GM12878 (cell line): ENCODE results near the gene HSPA12A. TPM values are rescaled to one million over a fixed set of nuclear protein-coding genes. Genes with fewer than 3 reads are reported as not detected.

Source experiments
- ATAC-seq: fragments of 200-7000 bp; cut with Tn5 transposase; 3 replicates; pipeline ENCODE4 v1.9.1; 2020; ENCODE audit warnings: mild to moderate bottlenecking, moderate library complexity
- BruUV-seq: library from RNA; stranded (reverse); fragments of 400-500 nt; replicated peaks from 2 replicates; lab custom pipeline; 2021; lab: Mats Ljungman, UMichigan
- CTCF ChIA-PET: fragments of 300-600 bp; sonication (Branson Sonifier 250); formaldehyde crosslinking; extraction: SDS; loops from one replicate; lab custom pipeline; 2021; ENCODE audit warnings: inconsistent platforms; lab: Yijun Ruan, JAX
- POLR2A ChIA-PET: fragments of 350-600 bp; formaldehyde crosslinking; extraction: SDS; loops from one replicate; lab custom pipeline; 2021; ENCODE audit warnings: inconsistent platforms; lab: Charles Lee
- RAD21 ChIA-PET: fragments of 300-600 bp; sonication (Branson Sonifier 250); formaldehyde crosslinking; loops from one replicate; lab custom pipeline; 2023; ENCODE audit warnings: antibody characterized with exemption; ENCODE audit not compliant: unreplicated experiment; lab: Charles Lee
- SMC1A ChIA-PET: fragments of 300-600 bp; sonication (Branson Sonifier 250); formaldehyde crosslinking; loops from one replicate; lab custom pipeline; 2023; ENCODE audit not compliant: unreplicated experiment, uncharacterized antibody; lab: Charles Lee
- DNase-seq: peaks from one replicate; pipeline ENCODE4 v3.0.0-alpha.2; 2011; ENCODE audit warnings: low read depth, low spot score
- FAIRE-seq: peaks from 3 replicates; lab custom pipeline; 2011; peaks lifted over from hg19 to GRCh38; lab: Jason Lieb, UNC
- H2AFZ ChIP-seq: 2 replicates; pipeline ENCODE4 v1.6.0; 2011; ENCODE audit warnings: low read depth, low read length, control low read depth; ENCODE audit not compliant: control insufficient read depth
- H3K27ac ChIP-seq: 2 replicates; pipeline ENCODE4 v1.5.1; 2011; ENCODE audit warnings: control low read depth; ENCODE audit not compliant: control insufficient read depth, insufficient read depth
- H3K27me3 ChIP-seq, 2 experiments: replicated peaks in 1 of 2; 2 replicates each; pipeline versions ENCODE4 v1.6.0 to v1.6.1; 2011; ENCODE audit warnings: low read length in 1 of 2; ENCODE audit not compliant: control insufficient read depth in 2 of 2, insufficient read depth in 2 of 2
- H3K36me3 ChIP-seq, 2 experiments: 2 replicates each; pipeline ENCODE4 v1.5.1; 2011; ENCODE audit warnings: low read length in 1 of 2; ENCODE audit not compliant: control insufficient read depth in 2 of 2, insufficient read depth in 2 of 2
- H3K4me1 ChIP-seq: 2 replicates; pipeline ENCODE4 v1.6.1; 2011; ENCODE audit warnings: mild to moderate bottlenecking, low read length, moderate library complexity, mixed read lengths; ENCODE audit not compliant: control insufficient read depth, insufficient read depth
- H3K4me2 ChIP-seq: 2 replicates; pipeline ENCODE4 v1.6.0; 2011; ENCODE audit warnings: control low read depth; ENCODE audit not compliant: control insufficient read depth, insufficient read depth
- H3K4me3 ChIP-seq: fragments of 200-600 bp; sonication (generic); 2 replicates; pipeline ENCODE4 v1.5.1; 2016
- H3K79me2 ChIP-seq: 2 replicates; pipeline ENCODE4 v1.6.0; 2011; ENCODE audit warnings: low read length; ENCODE audit not compliant: control insufficient read depth, insufficient read depth
- H3K9ac ChIP-seq: 2 replicates; pipeline ENCODE4 v1.8.0; 2011; ENCODE audit warnings: low read length, control low read depth, mixed read lengths; ENCODE audit not compliant: control insufficient read depth, insufficient read depth
- H3K9me3 ChIP-seq: replicated peaks from 3 replicates; pipeline ENCODE4 v1.5.1; 2011; ENCODE audit warnings: mild to moderate bottlenecking, low read length; ENCODE audit not compliant: control insufficient read depth, insufficient read depth
- H4K20me1 ChIP-seq: 2 replicates; pipeline ENCODE4 v1.6.0; 2011; ENCODE audit not compliant: control insufficient read depth, insufficient read depth
- CEBPB ChIP-seq, 2 experiments: fragments of 150-350 bp in 1 of 2; IDR thresholded peaks; 2 replicates each; pipeline ENCODE4 v1.6.1; 2012 to 2014; ENCODE audit warnings: low read depth in 2 of 2, low read length in 2 of 2, borderline replicate concordance in 1 of 2, inconsistent platforms in 1 of 2
- CHD2 ChIP-seq: IDR thresholded peaks from 2 replicates; pipeline ENCODE4 v1.6.1; 2011; ENCODE audit warnings: low read depth, low read length, improper control_type of control experiment, borderline replicate concordance
- CHD4 ChIP-seq: fragments of 200-600 bp; sonication (generic); IDR thresholded peaks from 2 replicates; pipeline ENCODE4 v1.6.1; 2016; ENCODE audit warnings: mild to moderate bottlenecking
- CREB1 ChIP-seq: IDR thresholded peaks from 2 replicates; pipeline ENCODE4 v1.6.1; 2012; ENCODE audit warnings: low read depth, mild to moderate bottlenecking, inconsistent platforms
- ESRRA ChIP-seq: IDR thresholded peaks from 2 replicates; pipeline ENCODE4 v1.6.1; 2012; ENCODE audit warnings: mild to moderate bottlenecking, low read length, improper control_type of control experiment
- FOXM1 ChIP-seq: IDR thresholded peaks from 2 replicates; pipeline ENCODE4 v1.6.1; 2012; ENCODE audit warnings: low read depth, mild to moderate bottlenecking, inconsistent platforms, low read length, moderate library complexity
- JUND ChIP-seq: IDR thresholded peaks from 2 replicates; pipeline ENCODE4 v1.6.1; 2012; ENCODE audit warnings: low read depth, mild to moderate bottlenecking, low read length, improper control_type of control experiment, moderate library complexity
- MEF2B ChIP-seq: fragments of 450-650 bp; IDR thresholded peaks from 2 replicates; pipeline ENCODE4 v1.6.1; 2018; ENCODE audit warnings: mild to moderate bottlenecking, moderate library complexity; ENCODE audit not compliant: partially characterized antibody, poor library complexity, severe bottlenecking
- MXI1 ChIP-seq: fragments of 150-350 bp; IDR thresholded peaks from 2 replicates; pipeline ENCODE4 v1.6.1; 2011; ENCODE audit warnings: low read depth, mild to moderate bottlenecking, inconsistent platforms, low read length, improper control_type of control experiment
- NR2F1 ChIP-seq: fragments of 450-650 bp; conservative IDR thresholded peaks from 2 replicates; pipeline ENCODE4 v1.6.1; 2017; ENCODE audit warnings: mild to moderate bottlenecking
- PAX8 ChIP-seq: fragments of 450-650 bp; IDR thresholded peaks from 2 replicates; pipeline ENCODE4 v1.6.1; 2017; ENCODE audit warnings: mild to moderate bottlenecking, moderate library complexity
- SMC3 ChIP-seq: IDR thresholded peaks from 2 replicates; pipeline ENCODE4 v1.6.1; 2011; ENCODE audit warnings: low read length, improper control_type of control experiment, borderline replicate concordance
- SREBF1 ChIP-seq: IDR thresholded peaks from 2 replicates; pipeline ENCODE4 v1.6.1; 2012; ENCODE audit warnings: mild to moderate bottlenecking, low read length
- ZBED1 ChIP-seq: IDR thresholded peaks from 2 replicates; pipeline ENCODE4 v1.6.1; 2016; ENCODE audit warnings: borderline replicate concordance
- ZNF24 ChIP-seq: fragments of 450-650 bp; IDR thresholded peaks from 2 replicates; pipeline ENCODE4 v1.6.1; 2017; ENCODE audit warnings: antibody characterized with exemption, mild to moderate bottlenecking
- WGBS: methylation state at CpG from one replicate; pipeline ENCODE4 v1.1.6; 2016; ENCODE audit warnings: low lambda C conversion rate; ENCODE audit not compliant: insufficient replicate concordance, insufficient coverage; ENCODE audit errors: missing lambda C conversion rate; 5-methylcytosine and 5-hydroxymethylcytosine counted together
- in situ Hi-C: fragments of 300-500 bp; cut with MboI; formaldehyde crosslinking; loops from 9 replicates; pipeline ENCODE4 v1.14.3; 2018; ENCODE audit warnings: mixed read lengths
- intact Hi-C: fragments of 100-400 bp; cut with micrococcal nuclease; formaldehyde crosslinking; loops from one replicate; pipeline ENCODE4 v1.14.2; 2022; ENCODE audit not compliant: unreplicated experiment
- polyA plus RNA-seq, 11 experiments: library from polyadenylated mRNA; depleted of rRNA in 4 of 11; unstranded in 6 of 11; stranded (reverse) in 5 of 11; fragments of >200 nt; fragmentation: Nextera tagmentation in 4 of 11; fragmentation: Illumina TruSeq in 1 of 11; extraction: Ambion mirVana in 4 of 11; extraction: Trizol in 1 of 11; gene quantifications; 1 replicate in 1 of 11; 2 replicates in 10 of 11; pipeline versions ENCODE4 v1.2.1 to v1.2.3, GENCODE V29; 2011 to 2016; ENCODE audit warnings: inconsistent platforms in 2 of 11, missing spikeins in 2 of 11, low read depth in 1 of 11
- total RNA-seq, 4 experiments: library from RNA; depleted of rRNA in 3 of 4; stranded (reverse); fragments of >200 nt in 3 of 4; fragmentation: Illumina TruSeq in 1 of 4; extraction: Trizol in 1 of 4; gene quantifications; 2 replicates each; pipeline versions ENCODE4 v1.2.1 to v1.2.3, GENCODE V29; 2013 to 2021
- TF ChIP-seq, protein P1 (sequence below): IDR thresholded peaks from 2 replicates; pipeline ENCODE4 v1.6.1; 2012; ENCODE audit warnings: mild to moderate bottlenecking, low read depth, low read length
- TF ChIP-seq, protein P2 (sequence below): fragments of 450-650 bp; IDR thresholded peaks from 2 replicates; pipeline ENCODE4 v1.6.1; 2016; ENCODE audit warnings: mild to moderate bottlenecking
- TF ChIP-seq, protein P3 (sequence below): fragments of 450-650 bp; IDR thresholded peaks from 2 replicates; pipeline ENCODE4 v1.6.1; 2017; ENCODE audit warnings: mild to moderate bottlenecking, low read depth, inconsistent platforms; ENCODE audit not compliant: poor library complexity, severe bottlenecking

Gene HSPA12A
- total and polyA plus RNA-seq, 10 of the 15 experiments (the other 5 are each of a cell fraction or from before 2014, with no cell fraction given) = 0.90 to 20.2 (median 2.8) TPM

DNA sequence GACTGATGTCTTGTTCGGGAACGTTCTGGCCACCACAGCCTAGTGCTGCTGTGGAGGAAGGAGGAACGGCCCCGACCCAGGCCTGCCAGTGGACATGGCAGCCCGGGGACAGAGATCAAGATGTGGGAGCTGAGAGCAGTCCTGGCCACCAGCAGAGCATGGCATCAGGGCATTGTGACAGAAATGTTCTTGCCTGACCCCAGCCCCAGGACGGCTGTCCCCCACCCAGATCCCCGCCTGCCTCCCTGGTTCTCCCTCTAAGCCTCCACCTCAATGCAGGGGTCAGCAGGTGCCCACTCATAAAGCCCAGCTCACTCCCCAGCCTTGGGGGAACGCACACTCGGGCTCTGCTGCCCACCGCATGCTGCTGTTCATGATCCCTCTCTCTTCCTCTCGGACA is 42.9 kb upstream of the HSPA12A start:
- H3K9ac ChIP-seq = no peak overlapping the region
- no peaks in the 10 kb centered on the region for H3K36me3 ChIP-seq
- no peaks in the 10 kb centered on the region for H3K9me3 ChIP-seq
- no peak overlapping the region for H3K27ac ChIP-seq
- no peak overlapping the region for H3K4me3 ChIP-seq
- DNase-seq (no peak), ATAC-seq (no peak)
- H4K20me1 ChIP-seq = no peaks in the 10 kb centered on the region
- peaks cover 3% of the 10 kb centered on the region; the same call in 1 of the 2 replicates for H3K4me1 ChIP-seq
- no peak overlapping the region for H2AFZ ChIP-seq
- H3K79me2 ChIP-seq = no peaks in the 10 kb centered on the region
- TF ChIP-seq ESRRA = no peak
- TF ChIP-seq CEBPB (IDR thresholded peaks at IDR 0.05; ENCODE audit: borderline replicate concordance in 1 of 2, low read depth in 2 of 2, low read length in 2 of 2) = no peak
- no peak for TF ChIP-seq CHD4
- TF ChIP-seq, protein P1, sequence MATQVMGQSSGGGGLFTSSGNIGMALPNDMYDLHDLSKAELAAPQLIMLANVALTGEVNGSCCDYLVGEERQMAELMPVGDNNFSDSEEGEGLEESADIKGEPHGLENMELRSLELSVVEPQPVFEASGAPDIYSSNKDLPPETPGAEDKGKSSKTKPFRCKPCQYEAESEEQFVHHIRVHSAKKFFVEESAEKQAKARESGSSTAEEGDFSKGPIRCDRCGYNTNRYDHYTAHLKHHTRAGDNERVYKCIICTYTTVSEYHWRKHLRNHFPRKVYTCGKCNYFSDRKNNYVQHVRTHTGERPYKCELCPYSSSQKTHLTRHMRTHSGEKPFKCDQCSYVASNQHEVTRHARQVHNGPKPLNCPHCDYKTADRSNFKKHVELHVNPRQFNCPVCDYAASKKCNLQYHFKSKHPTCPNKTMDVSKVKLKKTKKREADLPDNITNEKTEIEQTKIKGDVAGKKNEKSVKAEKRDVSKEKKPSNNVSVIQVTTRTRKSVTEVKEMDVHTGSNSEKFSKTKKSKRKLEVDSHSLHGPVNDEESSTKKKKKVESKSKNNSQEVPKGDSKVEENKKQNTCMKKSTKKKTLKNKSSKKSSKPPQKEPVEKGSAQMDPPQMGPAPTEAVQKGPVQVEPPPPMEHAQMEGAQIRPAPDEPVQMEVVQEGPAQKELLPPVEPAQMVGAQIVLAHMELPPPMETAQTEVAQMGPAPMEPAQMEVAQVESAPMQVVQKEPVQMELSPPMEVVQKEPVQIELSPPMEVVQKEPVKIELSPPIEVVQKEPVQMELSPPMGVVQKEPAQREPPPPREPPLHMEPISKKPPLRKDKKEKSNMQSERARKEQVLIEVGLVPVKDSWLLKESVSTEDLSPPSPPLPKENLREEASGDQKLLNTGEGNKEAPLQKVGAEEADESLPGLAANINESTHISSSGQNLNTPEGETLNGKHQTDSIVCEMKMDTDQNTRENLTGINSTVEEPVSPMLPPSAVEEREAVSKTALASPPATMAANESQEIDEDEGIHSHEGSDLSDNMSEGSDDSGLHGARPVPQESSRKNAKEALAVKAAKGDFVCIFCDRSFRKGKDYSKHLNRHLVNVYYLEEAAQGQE = no peak
- no peak for TF ChIP-seq NR2F1
- TF ChIP-seq MXI1 = no peak
- TF ChIP-seq, protein P2, sequence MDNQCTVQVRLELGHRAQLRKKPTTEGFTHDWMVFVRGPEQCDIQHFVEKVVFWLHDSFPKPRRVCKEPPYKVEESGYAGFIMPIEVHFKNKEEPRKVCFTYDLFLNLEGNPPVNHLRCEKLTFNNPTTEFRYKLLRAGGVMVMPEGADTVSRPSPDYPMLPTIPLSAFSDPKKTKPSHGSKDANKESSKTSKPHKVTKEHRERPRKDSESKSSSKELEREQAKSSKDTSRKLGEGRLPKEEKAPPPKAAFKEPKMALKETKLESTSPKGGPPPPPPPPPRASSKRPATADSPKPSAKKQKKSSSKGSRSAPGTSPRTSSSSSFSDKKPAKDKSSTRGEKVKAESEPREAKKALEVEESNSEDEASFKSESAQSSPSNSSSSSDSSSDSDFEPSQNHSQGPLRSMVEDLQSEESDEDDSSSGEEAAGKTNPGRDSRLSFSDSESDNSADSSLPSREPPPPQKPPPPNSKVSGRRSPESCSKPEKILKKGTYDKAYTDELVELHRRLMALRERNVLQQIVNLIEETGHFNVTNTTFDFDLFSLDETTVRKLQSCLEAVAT = no peak
- TF ChIP-seq PAX8 = no peak
- TF ChIP-seq MEF2B = no peak
- TF ChIP-seq SREBF1 = no peak
- TF ChIP-seq CREB1 = no peak
- no peak for TF ChIP-seq SMC3
- TF ChIP-seq JUND = no peak
- no peak for TF ChIP-seq ZBED1
- TF ChIP-seq, protein P3, sequence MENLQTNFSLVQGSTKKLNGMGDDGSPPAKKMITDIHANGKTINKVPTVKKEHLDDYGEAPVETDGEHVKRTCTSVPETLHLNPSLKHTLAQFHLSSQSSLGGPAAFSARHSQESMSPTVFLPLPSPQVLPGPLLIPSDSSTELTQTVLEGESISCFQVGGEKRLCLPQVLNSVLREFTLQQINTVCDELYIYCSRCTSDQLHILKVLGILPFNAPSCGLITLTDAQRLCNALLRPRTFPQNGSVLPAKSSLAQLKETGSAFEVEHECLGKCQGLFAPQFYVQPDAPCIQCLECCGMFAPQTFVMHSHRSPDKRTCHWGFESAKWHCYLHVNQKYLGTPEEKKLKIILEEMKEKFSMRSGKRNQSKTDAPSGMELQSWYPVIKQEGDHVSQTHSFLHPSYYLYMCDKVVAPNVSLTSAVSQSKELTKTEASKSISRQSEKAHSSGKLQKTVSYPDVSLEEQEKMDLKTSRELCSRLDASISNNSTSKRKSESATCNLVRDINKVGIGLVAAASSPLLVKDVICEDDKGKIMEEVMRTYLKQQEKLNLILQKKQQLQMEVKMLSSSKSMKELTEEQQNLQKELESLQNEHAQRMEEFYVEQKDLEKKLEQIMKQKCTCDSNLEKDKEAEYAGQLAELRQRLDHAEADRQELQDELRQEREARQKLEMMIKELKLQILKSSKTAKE = no peak
- no peak for TF ChIP-seq CHD2
- no peak for TF ChIP-seq ZNF24
- no peak for TF ChIP-seq FOXM1
- TF ChIP-seq, all 136 proteins: peak for 0
- FAIRE-seq = no peak
- 21% methylated on average over 9 of the region's 11 CpGs for WGBS
- ChIA-PET CTCF (no interaction called here), SMC1A (no interaction called here), POLR2A (no interaction called here), RAD21 (no interaction called here)
- BruUV-seq = no TSS peak
- intact Hi-C loops (no loop called here), in situ Hi-C loops (loop anchor here (10.0 kb wide), 1 partner anchor 100 kb away; no protein-coding TSS in a partner anchor)
- H3K27me3 ChIP-seq = no peaks in the 10 kb centered on the region
- H3K4me2 ChIP-seq = no peak overlapping the region
